SKM-1 treated with dmso at 0.1 percent for 144 hours (cell line): ENCODE measurements around the gene EXOC6B.
"Not testable (repeated sequence)": the region's sequence is repeated elsewhere in the genome, so short reads cannot be mapped to it uniquely, and the experiment has no call there.

Experiments
- DNase-seq: peaks from one replicate; lab custom pipeline; 2025; ENCODE audit not compliant: unreplicated experiment; lab: John Stamatoyannopoulos, UW

Gene EXOC6B

DNA sequence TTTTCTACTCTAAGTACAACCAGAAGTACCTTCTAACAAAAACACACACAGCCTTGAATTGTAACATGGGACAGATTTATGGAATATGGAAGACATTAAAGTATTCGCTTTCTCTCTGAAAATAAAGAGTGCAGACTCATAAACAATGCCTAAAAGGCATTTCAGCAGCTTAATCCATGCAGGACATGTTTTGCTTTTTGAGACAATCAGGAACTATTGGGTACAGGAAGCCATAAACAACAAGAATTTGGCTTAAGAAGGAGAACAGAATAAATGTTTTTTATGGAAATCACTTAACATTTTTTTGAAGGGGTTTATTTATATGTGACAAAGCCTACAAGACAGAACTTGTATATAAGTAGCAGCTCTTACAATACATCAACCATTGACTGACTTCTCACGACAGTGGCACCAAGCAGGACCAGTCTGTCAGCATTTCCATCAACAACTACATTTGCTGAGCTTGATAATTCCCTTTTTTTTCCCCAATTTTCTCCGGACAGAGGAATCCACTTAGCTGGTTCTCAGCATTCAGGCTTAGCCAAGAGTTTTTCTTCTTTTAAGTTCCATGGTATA, 140.1 kb downstream of the EXOC6B start:
- no peak for DNase-seq

DNA sequence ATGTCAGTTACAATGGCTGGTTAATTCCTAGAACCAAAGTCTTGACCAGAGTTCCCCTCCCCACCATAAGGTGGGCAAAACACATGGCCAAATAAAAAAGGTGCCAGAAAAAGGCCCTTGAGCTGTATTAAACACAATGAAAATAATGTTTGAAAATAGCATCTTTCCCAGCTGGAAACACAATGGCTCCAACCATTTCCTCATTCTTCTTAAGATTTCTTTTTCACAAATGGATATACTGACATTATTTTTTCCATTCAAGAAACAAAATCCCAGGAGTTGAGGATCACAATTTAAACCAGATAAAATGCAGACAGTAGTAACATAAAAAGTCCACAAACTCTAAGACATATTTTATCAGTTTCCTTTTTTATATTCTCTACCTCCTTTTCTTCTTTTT, 143.8 kb downstream of the EXOC6B start:
- no peak for DNase-seq

GRCh38 chr2:72681016-72681995, 144.5 kb downstream of the EXOC6B start:
- no peak for DNase-seq

- DNase-seq, result no peak
Measured at GRCh38 chr2:72678024-72678423, 147.8 kb downstream of the EXOC6B start.

- no peak for DNase-seq
Measured at GRCh38 chr2:72676341-72677025, 149.3 kb downstream of the EXOC6B start.

DNA sequence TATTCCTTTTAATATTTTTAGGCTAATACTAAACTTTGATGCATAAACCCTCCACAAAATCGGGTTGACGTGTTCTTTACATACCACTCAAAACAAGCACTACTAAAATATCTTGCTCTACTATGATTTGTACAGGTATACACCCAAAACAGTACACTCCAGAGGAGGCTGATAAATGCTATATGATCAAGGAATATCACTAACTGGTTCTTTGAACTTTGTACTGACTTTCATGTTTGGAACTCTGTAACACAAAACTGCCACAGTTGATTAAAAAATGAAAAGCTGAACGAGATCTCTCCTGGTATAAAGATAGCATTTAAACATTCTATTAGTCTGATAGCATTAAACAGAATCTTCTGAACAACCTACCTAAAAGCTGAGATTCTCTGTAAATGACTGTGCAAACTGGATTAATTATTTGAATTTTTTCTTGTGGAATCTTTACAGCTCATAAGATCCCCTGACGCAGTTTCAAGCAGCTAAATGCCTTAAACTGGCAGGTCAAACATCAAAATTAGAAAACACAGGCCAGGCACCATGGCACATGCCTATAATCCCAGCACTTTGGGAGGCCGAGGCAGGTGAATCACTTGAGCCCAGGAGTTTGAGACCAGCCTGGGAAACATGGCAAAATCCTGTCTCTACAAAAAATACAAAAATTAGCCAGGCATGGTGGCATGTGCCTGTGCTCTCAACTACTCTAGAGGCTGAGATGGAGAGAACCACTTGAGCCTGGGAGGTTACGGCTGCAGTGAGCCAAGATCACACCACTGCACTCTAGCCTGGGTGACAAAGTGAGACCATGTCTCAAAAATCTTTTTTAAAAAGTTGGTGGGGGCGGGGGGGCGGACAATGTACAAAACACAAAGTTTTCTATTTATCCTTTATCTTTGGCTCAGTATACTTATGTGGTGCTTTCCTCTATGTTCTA, 150.6 kb downstream of the EXOC6B start:
- DNase-seq, result no peak

DNA sequence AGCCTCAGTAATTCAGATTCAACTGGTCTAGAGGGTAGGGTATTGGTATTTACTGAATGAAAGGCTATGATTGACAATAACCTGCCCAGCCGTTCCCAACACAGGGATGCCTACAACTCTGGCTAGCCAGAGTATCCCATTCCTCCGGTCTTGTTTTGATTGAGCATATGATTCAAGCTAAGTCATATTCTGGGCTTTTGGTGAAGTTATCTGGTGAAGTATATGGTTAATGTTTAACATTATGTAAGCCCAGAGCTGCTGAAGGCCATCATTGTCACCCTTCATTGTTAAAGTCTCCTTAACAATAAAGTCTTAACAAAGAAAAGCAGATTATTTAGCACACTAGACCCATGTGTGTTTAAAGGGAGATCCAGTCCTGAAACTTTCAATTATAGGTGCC, 152.6 kb downstream of the EXOC6B start:
- DNase-seq, result no peak

- DNase-seq, result no peak
Measured at GRCh38 chr2:72669121-72669520, 156.7 kb downstream of the EXOC6B start.

GRCh38 chr2:72668647-72669046, 157.2 kb downstream of the EXOC6B start:
- no peak for DNase-seq

GRCh38 chr2:72665448-72665847, 160.4 kb downstream of the EXOC6B start:
- DNase-seq, result no peak

- no peak for DNase-seq
Measured at GRCh38 chr2:72661985-72662384, 163.8 kb downstream of the EXOC6B start.

DNA sequence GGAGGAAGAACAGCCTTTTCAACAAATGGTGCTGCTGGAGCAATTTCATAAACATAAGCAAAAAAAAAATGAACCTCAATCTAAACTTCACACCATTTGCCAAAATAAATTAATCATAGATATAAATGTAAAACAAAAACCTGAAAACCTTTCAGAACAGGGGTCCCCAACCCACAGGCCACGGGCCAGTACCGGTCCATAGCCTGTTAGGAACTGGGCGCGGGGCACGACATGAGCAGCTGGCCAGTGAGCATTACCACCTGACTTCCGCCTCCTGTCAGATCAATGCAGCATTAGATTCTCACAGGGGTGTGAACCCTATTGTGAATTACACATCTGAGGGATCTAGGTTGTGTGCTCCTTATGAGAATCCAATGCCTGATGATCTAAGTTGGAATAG, 176.0 kb downstream of the EXOC6B start:
- DNase-seq, result no peak

GRCh38 chr2:72641221-72641620, 184.6 kb downstream of the EXOC6B start:
- DNase-seq, result not testable (repeated sequence)

DNA sequence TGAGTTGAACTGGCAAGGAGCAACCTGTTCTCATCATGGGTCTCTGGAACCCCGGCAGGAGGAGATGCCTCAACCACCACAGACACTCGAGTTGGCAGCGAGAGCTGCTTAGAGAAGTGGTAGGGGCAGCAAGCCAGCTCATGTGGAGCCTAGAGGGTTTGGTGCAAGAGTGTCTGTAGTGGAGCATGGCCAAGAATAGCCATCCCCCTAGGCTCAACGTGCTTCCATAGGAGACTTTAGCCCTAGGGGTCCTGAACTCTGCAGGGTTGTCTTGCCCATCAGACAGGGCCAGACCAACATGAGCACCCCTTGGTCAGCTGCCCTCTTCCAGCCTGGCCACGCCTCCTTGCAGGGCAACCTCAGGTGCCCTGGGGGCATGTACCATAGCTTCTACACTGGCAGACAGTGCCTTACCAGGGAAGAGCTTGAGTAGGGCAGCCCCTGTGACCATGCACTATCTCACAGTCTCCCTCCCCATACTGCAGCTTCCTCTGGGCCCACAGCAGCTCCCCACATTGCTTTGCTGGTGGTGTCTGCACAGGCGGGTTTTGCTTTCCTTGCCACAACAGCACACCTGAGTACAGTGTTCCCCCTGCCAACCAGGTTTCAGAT, 187.1 kb downstream of the EXOC6B start:
- no peak for DNase-seq

GRCh38 chr2:72636210-72636609, 189.6 kb downstream of the EXOC6B start:
- no peak for DNase-seq

- DNase-seq, result no peak
Measured at GRCh38 chr2:72630767-72631166, 195.1 kb downstream of the EXOC6B start.

GRCh38 chr2:72629062-72629461, 196.8 kb downstream of the EXOC6B start:
- DNase-seq, result no peak

DNA sequence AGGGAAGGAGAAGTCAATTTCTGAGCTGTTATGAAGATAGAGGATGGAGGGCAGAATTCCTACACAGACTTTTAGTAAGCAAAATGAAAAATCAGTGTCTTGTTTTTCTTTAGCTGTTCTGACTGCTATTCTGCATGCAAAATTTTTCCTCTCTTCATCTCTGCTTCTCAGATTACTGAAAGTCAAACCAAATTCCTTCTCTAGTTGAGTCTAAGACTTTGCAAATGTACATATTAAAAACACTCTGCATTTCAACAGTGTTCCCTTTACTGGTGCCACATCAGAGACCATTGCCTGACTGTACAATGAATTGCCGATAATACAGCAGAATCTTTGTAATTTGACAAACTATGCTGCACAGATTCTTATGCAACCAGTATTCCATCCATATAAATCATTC, 198.8 kb downstream of the EXOC6B start:
- no peak for DNase-seq

DNA sequence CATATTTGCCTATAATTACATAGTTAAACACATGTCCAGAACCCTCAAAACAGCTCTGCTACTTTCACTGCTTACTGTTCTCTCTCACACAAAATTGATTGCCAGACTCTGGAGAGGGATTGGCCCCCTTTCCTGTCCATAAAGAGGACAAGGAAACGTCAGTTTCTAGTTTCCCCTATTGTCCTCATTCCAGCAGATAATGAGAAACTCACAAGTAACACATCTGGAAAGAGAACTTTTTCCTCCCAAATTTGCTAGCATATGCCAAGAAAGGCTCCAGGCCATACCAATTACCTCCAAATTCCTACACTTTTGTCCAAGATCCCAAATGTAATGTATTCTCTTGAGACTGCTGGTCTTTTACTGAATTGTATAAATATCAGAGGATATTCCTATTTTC, 200.5 kb downstream of the EXOC6B start:
- DNase-seq, result no peak

GRCh38 chr2:72623481-72623880, 202.4 kb downstream of the EXOC6B start:
- DNase-seq, result no peak
